ENCODE measurements around the gene FAM228B.

Gene FAM228B

GRCh38 chr2:24203787-24204150, 80.5 kb downstream of the FAM228B start:
- DNase-seq (ENCODE audit: low read depth in 2 of 2): no peak

GRCh38 chr2:24204505-24204904, 81.2 kb downstream of the FAM228B start:
- DNase-seq (ENCODE audit: low read depth in 2 of 2): no peak

- DNase-seq (ENCODE audit: low read depth in 2 of 2): no peak
These were observed 81.9 kb downstream of the FAM228B start for GRCh38 chr2:24205131-24205530.

- DNase-seq (ENCODE audit: low read depth in 2 of 2): no peak
These were observed 83.0 kb downstream of the FAM228B start for GRCh38 chr2:24206242-24206641.

- no peak for DNase-seq (ENCODE audit: low read depth in 2 of 2)
These were observed 83.4 kb downstream of the FAM228B start for GRCh38 chr2:24206714-24207113.

GRCh38 chr2:24207359-24207758, 84.1 kb downstream of the FAM228B start:
- no peak for DNase-seq (ENCODE audit: low read depth in 2 of 2)

- DNase-seq (ENCODE audit: low read depth in 2 of 2): no peak
These were observed 85.2 kb downstream of the FAM228B start for GRCh38 chr2:24208490-24208889.

GRCh38 chr2:24209389-24210105, 86.3 kb downstream of the FAM228B start:
- DNase-seq (ENCODE audit: low read depth in 2 of 2): no peak

- DNase-seq (ENCODE audit: low read depth in 2 of 2): no peak
These were observed 86.8 kb downstream of the FAM228B start for GRCh38 chr2:24210106-24210455.

GRCh38 chr2:24210723-24211122, 87.5 kb downstream of the FAM228B start:
- no peak for DNase-seq (ENCODE audit: low read depth in 2 of 2)

GRCh38 chr2:24211408-24211807, 88.1 kb downstream of the FAM228B start:
- DNase-seq (ENCODE audit: low read depth in 2 of 2): no peak

GRCh38 chr2:24214880-24215279, 91.6 kb downstream of the FAM228B start:
- no peak for DNase-seq (ENCODE audit: low read depth in 2 of 2)

Data from stimulated activated CD8-positive, alpha-beta memory T cell treated with anti-CD3 and anti-CD28 coated beads, Interleukin-2, amount 100 ng/mL, for 1 hour (primary cell).